IMR-90 (cell line): ENCODE results near the gene TRAPPC3. TPM values are rescaled to one million over a fixed set of nuclear protein-coding genes. Genes with fewer than 3 reads are reported as not detected.
A peak's percentile ranks its signal among the peaks of the same experiment; 100 is the strongest.

Source experiments
- ATAC-seq: fragments of 200-7000 bp; cut with Tn5 transposase; 2 replicates; pipeline ENCODE4 v1.9.1; 2020; ENCODE audit warnings: low read depth, mild to moderate bottlenecking, moderate library complexity
- BruUV-seq: library from RNA; stranded (reverse); fragments of 400-500 nt; replicated peaks from 2 replicates; lab custom pipeline; 2021; lab: Mats Ljungman, UMichigan
- CTCF ChIA-PET: fragments of 300-600 bp; formaldehyde crosslinking; extraction: SDS; loops from one replicate; lab custom pipeline; 2021; ENCODE audit warnings: antibody characterized with exemption; lab: Yijun Ruan, JAX
- POLR2A ChIA-PET: fragments of 300-600 bp; sonication (Branson Sonifier 250); formaldehyde crosslinking; loops from one replicate; lab custom pipeline; 2022; ENCODE audit warnings: antibody characterized with exemption; ENCODE audit not compliant: unreplicated experiment; lab: Charles Lee
- DNase-seq: peaks from one replicate; pipeline ENCODE4 v3.0.0; 2013
- H2AFZ ChIP-seq: replicated peaks from 2 replicates; pipeline ENCODE3; 2013; ENCODE audit warnings: low read length, mild to moderate bottlenecking; ENCODE audit not compliant: poor library complexity
- H2AK5ac ChIP-seq: 2 replicates; pipeline ENCODE4 v1.6.1; 2013; ENCODE audit warnings: low read depth, low read length, inconsistent platforms
- H2AK9ac ChIP-seq: replicated peaks from 2 replicates; pipeline ENCODE3; 2013; ENCODE audit warnings: mild to moderate bottlenecking, low read depth, low read length, moderate library complexity; ENCODE audit not compliant: poor library complexity
- H2BK120ac ChIP-seq: 2 replicates; pipeline ENCODE4 v1.6.1; 2013; ENCODE audit warnings: low read depth, low read length, inconsistent platforms
- H2BK15ac ChIP-seq: 3 replicates; pipeline ENCODE4 v1.6.1; 2013; ENCODE audit warnings: low read depth, low read length, inconsistent platforms
- H2BK20ac ChIP-seq: 2 replicates; pipeline ENCODE4 v1.6.1; 2013; ENCODE audit warnings: low read depth, mild to moderate bottlenecking, inconsistent platforms, low read length, moderate library complexity
- H2BK5ac ChIP-seq: 2 replicates; pipeline ENCODE4 v1.6.1; 2013; ENCODE audit warnings: mild to moderate bottlenecking, low read depth, low read length, inconsistent platforms; ENCODE audit not compliant: poor library complexity, severe bottlenecking
- H3K14ac ChIP-seq: replicated peaks from 2 replicates; pipeline ENCODE4 v1.6.1; 2013; ENCODE audit warnings: low read depth, low read length, inconsistent platforms
- H3K18ac ChIP-seq: 2 replicates; pipeline ENCODE4 v1.6.1; 2013; ENCODE audit warnings: low read depth, low read length, control low read depth
- H3K23ac ChIP-seq: 2 replicates; pipeline ENCODE4 v1.6.1; 2013; ENCODE audit warnings: low read depth, low read length, inconsistent platforms
- H3K27ac ChIP-seq: 2 replicates; pipeline ENCODE4 v1.5.1; 2013; ENCODE audit warnings: mild to moderate bottlenecking, control low read depth, low read length; ENCODE audit not compliant: insufficient read depth
- H3K27me3 ChIP-seq: 2 replicates; pipeline ENCODE4 v1.6.1; 2013; ENCODE audit warnings: low read length; ENCODE audit not compliant: control insufficient read depth, insufficient read depth
- H3K36me3 ChIP-seq: 2 replicates; pipeline ENCODE4 v1.6.1; 2013; ENCODE audit warnings: low read length, mixed read lengths; ENCODE audit not compliant: control insufficient read depth, insufficient read depth
- H3K4ac ChIP-seq: 2 replicates; pipeline ENCODE4 v1.6.1; 2013; ENCODE audit warnings: low read depth, low read length, inconsistent platforms
- H3K4me1 ChIP-seq: 2 replicates; pipeline ENCODE4 v1.6.1; 2013; ENCODE audit warnings: low read length, mixed read lengths; ENCODE audit not compliant: control insufficient read depth, insufficient read depth
- H3K4me2 ChIP-seq: 2 replicates; pipeline ENCODE4 v1.6.1; 2013; ENCODE audit warnings: low read depth, mild to moderate bottlenecking, control low read depth, low read length, moderate library complexity
- H3K4me3 ChIP-seq: 2 replicates; pipeline ENCODE4 v1.5.1; 2013; ENCODE audit warnings: low read depth, mild to moderate bottlenecking, control low read depth, low read length, moderate library complexity; ENCODE audit not compliant: insufficient read depth
- H3K56ac ChIP-seq: 2 replicates; pipeline ENCODE4 v1.6.1; 2013; ENCODE audit warnings: low read length, inconsistent platforms; ENCODE audit not compliant: insufficient read depth; ENCODE audit errors: extremely low read depth
- H3K79me1 ChIP-seq, 2 experiments: 2 replicates each; pipeline ENCODE4 v1.6.1; 2013; ENCODE audit warnings: low read length in 2 of 2, inconsistent platforms in 1 of 2, low read depth in 1 of 2
- H3K9ac ChIP-seq: 2 replicates; pipeline ENCODE4 v1.6.1; 2013; ENCODE audit warnings: low read depth, low read length, control low read depth
- H3K9me1 ChIP-seq: 2 replicates; pipeline ENCODE4 v1.6.1; 2013; ENCODE audit warnings: low read length, inconsistent platforms; ENCODE audit not compliant: insufficient read depth
- H3K9me3 ChIP-seq: 2 replicates; pipeline ENCODE4 v1.6.1; 2013; ENCODE audit warnings: low read length; ENCODE audit not compliant: control insufficient read depth, insufficient read depth
- H4K20me1 ChIP-seq: 2 replicates; pipeline ENCODE4 v1.6.1; 2013; ENCODE audit warnings: low read length, inconsistent platforms; ENCODE audit not compliant: insufficient read depth
- H4K5ac ChIP-seq: 2 replicates; pipeline ENCODE4 v1.6.1; 2013; ENCODE audit warnings: mild to moderate bottlenecking, low read depth, low read length, control low read depth
- H4K8ac ChIP-seq, 2 experiments: 2 replicates each; pipeline ENCODE4 v1.6.1; 2013; ENCODE audit warnings: low read depth in 2 of 2, low read length in 2 of 2, control low read depth in 1 of 2, inconsistent platforms in 1 of 2
- H4K91ac ChIP-seq: 2 replicates; pipeline ENCODE4 v1.6.1; 2013; ENCODE audit warnings: low read depth, low read length, inconsistent platforms; ENCODE audit not compliant: insufficient read depth
- BHLHE40 ChIP-seq: fragments of 150-350 bp; IDR thresholded peaks from 2 replicates; pipeline ENCODE4 v1.6.1; 2016; ENCODE audit warnings: mild to moderate bottlenecking, low read depth, low read length
- CEBPB ChIP-seq: IDR thresholded peaks from 2 replicates; pipeline ENCODE4 v1.6.1; 2012; ENCODE audit warnings: low read depth, low read length, improper control_type of control experiment
- CHD1 ChIP-seq: IDR thresholded peaks from 2 replicates; pipeline ENCODE4 v1.6.1; 2012; ENCODE audit warnings: low read depth, low read length, improper control_type of control experiment
- ELK1 ChIP-seq: fragments of 150-350 bp; IDR thresholded peaks from 2 replicates; pipeline ENCODE4 v1.6.1; 2016; ENCODE audit warnings: low read depth, mild to moderate bottlenecking, low read length, moderate library complexity, borderline replicate concordance
- FOS ChIP-seq: fragments of 150-350 bp; IDR thresholded peaks from 2 replicates; pipeline ENCODE4 v1.6.1; 2016; ENCODE audit warnings: low read depth, low read length
- MAFK ChIP-seq: IDR thresholded peaks from 2 replicates; pipeline ENCODE4 v1.6.1; 2012; ENCODE audit warnings: low read depth, low read length, improper control_type of control experiment
- MAZ ChIP-seq: IDR thresholded peaks from 2 replicates; pipeline ENCODE4 v1.6.1; 2012; ENCODE audit warnings: low read depth, mild to moderate bottlenecking, low read length, improper control_type of control experiment, moderate library complexity, borderline replicate concordance
- NFE2L2 ChIP-seq: fragments of 150-350 bp; IDR thresholded peaks from 2 replicates; pipeline ENCODE4 v1.6.1; 2016; ENCODE audit warnings: low read depth, mild to moderate bottlenecking, low read length
- RAD21 ChIP-seq: IDR thresholded peaks from 2 replicates; pipeline ENCODE4 v1.6.1; 2012; ENCODE audit warnings: low read length, improper control_type of control experiment
- SMC3 ChIP-seq: fragments of 150-350 bp; IDR thresholded peaks from 2 replicates; pipeline ENCODE4 v1.6.1; 2016; ENCODE audit warnings: low read depth, mild to moderate bottlenecking, antibody characterized with exemption, low read length, moderate library complexity
- WGBS, 2 experiments: methylation state at CpG; one replicate each; pipeline versions ENCODE4 v1.1.5 to v1.1.7; 2013; ENCODE audit warnings: missing lambda C conversion rate in 2 of 2; ENCODE audit not compliant: insufficient read length in 1 of 2; ENCODE audit errors: extremely low coverage in 2 of 2; 5-methylcytosine and 5-hydroxymethylcytosine counted together
- dilution Hi-C: fragments of 300-500 bp; cut with HindIII; formaldehyde crosslinking; loops from one replicate; pipeline ENCODE4 v1.14.3; 2018; ENCODE audit warnings: low sequenced_read_pairs; ENCODE audit not compliant: unreplicated experiment
- in situ Hi-C: fragments of 300-500 bp; cut with MboI; formaldehyde crosslinking; loops from 3 replicates; pipeline ENCODE4 v1.14.3; 2019; ENCODE audit warnings: low sequenced_read_pairs, inconsistent platforms, mixed read lengths
- intact Hi-C: fragments of 100-400 bp; cut with micrococcal nuclease; formaldehyde crosslinking; loops from 2 replicates; pipeline ENCODE4 v1.10.0; 2022
- polyA plus RNA-seq, 3 experiments: library from polyadenylated mRNA; depleted of rRNA; stranded (reverse); fragments of >200 nt; gene quantifications; 2 replicates each; pipeline ENCODE4 v1.2.3, GENCODE V29; 2012; ENCODE audit warnings: low replicate concordance in 1 of 3
- total RNA-seq: library from RNA; depleted of rRNA; stranded (reverse); fragments of >200 nt; gene quantifications from 2 replicates; pipeline ENCODE4 v1.2.3, GENCODE V29; 2012
- TF ChIP-seq, protein P1 (sequence below): fragments of 150-350 bp; IDR thresholded peaks from 2 replicates; pipeline ENCODE4 v1.6.1; 2017; ENCODE audit warnings: mild to moderate bottlenecking, antibody characterized with exemption, low read length, low read depth

The TRAPPC3 gene
- total and polyA plus RNA-seq, 2 of the 4 experiments (the other 2 are of a cell fraction): 76.0 to 77.8 TPM

DNA sequence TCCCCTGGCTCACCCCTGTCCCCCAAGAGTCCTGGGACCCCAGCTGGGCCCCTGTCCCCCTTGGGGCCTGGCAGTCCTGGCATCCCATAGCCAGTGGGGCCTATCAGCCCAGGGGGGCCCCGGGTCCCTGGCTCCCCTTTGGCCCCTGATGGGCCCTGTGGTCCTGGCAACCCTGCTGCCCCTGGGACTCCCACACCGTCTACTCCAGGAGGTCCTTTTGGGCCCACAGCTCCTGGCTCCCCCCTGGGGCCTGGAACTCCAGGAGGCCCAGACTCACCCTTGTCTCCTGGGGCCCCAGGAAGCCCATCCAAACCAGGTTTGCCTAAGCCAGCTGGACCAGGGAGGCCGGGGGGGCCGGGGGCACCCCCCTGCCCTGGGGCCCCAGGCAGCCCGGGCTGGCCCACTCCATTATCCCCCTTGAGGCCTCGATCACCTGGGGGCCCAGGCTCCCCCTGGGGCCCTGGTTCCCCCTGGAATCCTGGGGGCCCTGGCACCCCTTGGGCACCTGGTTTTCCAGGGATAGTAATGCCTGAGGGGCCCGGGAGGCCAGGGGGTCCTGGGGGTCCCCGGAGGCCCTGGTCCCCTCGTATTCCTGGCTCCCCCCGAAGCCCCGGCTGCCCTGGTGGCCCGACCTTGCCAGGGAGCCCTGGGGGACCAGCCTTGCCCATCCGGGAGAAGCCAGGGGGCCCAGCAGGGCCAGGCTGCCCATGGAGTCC, 50.5 kb downstream of the TRAPPC3 start:
- H3K79me1 ChIP-seq: no peaks in the 10 kb centered on the region
- H3K18ac ChIP-seq: no peak overlapping the region
- H3K4me1 ChIP-seq: no peaks in the 10 kb centered on the region
- in situ Hi-C loops (no loop called here), intact Hi-C loops (loop anchor here (1.0 kb wide), 5 partner anchors 35 to 322 kb away; no protein-coding TSS in a partner anchor), dilution Hi-C loops (no loop called here)
- no peak overlapping the region for H4K5ac ChIP-seq
- no peak overlapping the region for H2BK5ac ChIP-seq
- no peak overlapping the region for H3K4me2 ChIP-seq
- no peaks in the 10 kb centered on the region for H3K9me1 ChIP-seq
- H3K36me3 ChIP-seq: peaks cover 12% of the 10 kb centered on the region; the same call in 1 of the 2 replicates
- H2AFZ ChIP-seq: peak overlapping the region; percentile 85
- H4K8ac ChIP-seq: no peak overlapping the region
- no peak overlapping the region for H2BK15ac ChIP-seq
- no peak overlapping the region for H3K14ac ChIP-seq
- no peak overlapping the region for H2BK20ac ChIP-seq
- H3K4ac ChIP-seq: no peak overlapping the region
- no peak overlapping the region for H2AK9ac ChIP-seq
- no peaks in the 10 kb centered on the region for H3K27me3 ChIP-seq
- no peaks in the 10 kb centered on the region for H4K20me1 ChIP-seq
- CTCF ChIA-PET: interaction anchor here (0.6 to 1.7 kb wide), 2 partner anchors 36 to 113 kb away, joined by 4 to 11 read pairs; no protein-coding TSS in a partner anchor
- no peak overlapping the region for H4K91ac ChIP-seq
- H3K27ac ChIP-seq: no peak overlapping the region
- POLR2A ChIA-PET: no interaction called here
- no peak overlapping the region for H3K56ac ChIP-seq
- BruUV-seq: no TSS peak
- no peaks in the 10 kb centered on the region for H3K9me3 ChIP-seq
- H2BK120ac ChIP-seq: no peak overlapping the region
- 91% methylated on average over 6 of the region's 13 CpGs; no CpG with 5 or more reads in 1 of the 2 experiments for WGBS, 2 experiments
- H3K23ac ChIP-seq: no peak overlapping the region
- no peak overlapping the region for H3K9ac ChIP-seq
- DNase-seq (no peak), ATAC-seq (no peak)
- no peak overlapping the region for H3K4me3 ChIP-seq
- H2AK5ac ChIP-seq: no peak overlapping the region
- TF ChIP-seq SMC3 (no peak), FOS (no peak), CEBPB (no peak), CHD1 (no peak), MAFK (no peak), RAD21 (no peak), MAZ (no peak), NFE2L2 (no peak), BHLHE40 (no peak), ELK1 (no peak)
- TF ChIP-seq, protein P1, sequence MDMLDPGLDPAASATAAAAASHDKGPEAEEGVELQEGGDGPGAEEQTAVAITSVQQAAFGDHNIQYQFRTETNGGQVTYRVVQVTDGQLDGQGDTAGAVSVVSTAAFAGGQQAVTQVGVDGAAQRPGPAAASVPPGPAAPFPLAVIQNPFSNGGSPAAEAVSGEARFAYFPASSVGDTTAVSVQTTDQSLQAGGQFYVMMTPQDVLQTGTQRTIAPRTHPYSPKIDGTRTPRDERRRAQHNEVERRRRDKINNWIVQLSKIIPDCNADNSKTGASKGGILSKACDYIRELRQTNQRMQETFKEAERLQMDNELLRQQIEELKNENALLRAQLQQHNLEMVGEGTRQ: no peak
